Uterus (tissue), 2 donors: ENCODE data around the gene CCDC106.

Experiments
- CTCF ChIP-seq, 4 experiments: fragments of 200-600 bp in 2 of 4; fragments of 450-650 bp in 2 of 4; sonication (generic) in 2 of 4; IDR thresholded peaks; one replicate each; pipeline ENCODE4 v1.5.1; 2016 to 2019; ENCODE audit warnings: antibody characterized with exemption in 4 of 4, mild to moderate bottlenecking in 2 of 4, moderate library complexity in 1 of 4
- POLR2A ChIP-seq, 2 donors: fragments of 450-650 bp; IDR thresholded peaks; one replicate each; pipeline ENCODE4 v1.6.1; 2016; ENCODE audit warnings: antibody characterized with exemption in 2 of 2, mild to moderate bottlenecking in 1 of 2, moderate library complexity in 1 of 2

GRCh38 chr19:55615543-55616394 lies 32.2 kb upstream of the CCDC106 start:
- TF ChIP-seq CTCF (IDR thresholded peaks at IDR 0.05) (no peak), POLR2A (IDR thresholded peaks at IDR 0.05) (no peak)
